Measurements from ENCODE around the gene NFX1.

The NFX1 gene

DNA sequence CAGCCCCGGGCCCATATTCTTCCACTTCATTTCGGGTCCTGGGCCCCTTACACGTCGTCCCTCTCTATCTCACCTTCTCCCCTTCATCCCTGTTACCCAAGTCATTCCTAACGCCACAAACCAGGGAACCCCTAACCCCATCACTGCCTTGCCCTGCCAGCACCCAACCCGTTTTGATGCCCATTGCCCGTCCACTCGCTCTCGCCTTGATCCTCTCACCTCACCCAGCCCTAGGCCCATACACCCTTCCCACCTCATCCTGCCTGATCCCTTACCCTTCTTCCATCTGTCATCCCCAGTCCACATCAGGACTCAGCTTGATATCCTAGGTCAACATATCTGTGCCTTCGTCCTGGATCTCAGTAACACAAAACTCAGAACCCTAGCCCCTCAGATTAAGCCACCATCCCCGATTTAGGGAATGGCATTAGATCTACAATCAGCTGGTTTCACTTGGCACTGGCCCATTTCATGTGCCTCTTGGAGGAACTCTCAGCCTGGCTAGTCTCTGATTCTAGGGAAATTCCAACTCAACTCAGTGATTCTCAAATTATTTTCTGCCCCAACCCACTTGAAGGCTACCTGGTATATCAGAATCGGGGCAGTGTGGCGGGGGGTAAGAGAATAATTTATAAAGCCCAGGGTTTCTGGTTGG lies 25.0 kb upstream of the NFX1 start:
- in situ Hi-C loops (cut with MboI; ENCODE audit: low sequenced_read_pairs): no loop called here

DNA sequence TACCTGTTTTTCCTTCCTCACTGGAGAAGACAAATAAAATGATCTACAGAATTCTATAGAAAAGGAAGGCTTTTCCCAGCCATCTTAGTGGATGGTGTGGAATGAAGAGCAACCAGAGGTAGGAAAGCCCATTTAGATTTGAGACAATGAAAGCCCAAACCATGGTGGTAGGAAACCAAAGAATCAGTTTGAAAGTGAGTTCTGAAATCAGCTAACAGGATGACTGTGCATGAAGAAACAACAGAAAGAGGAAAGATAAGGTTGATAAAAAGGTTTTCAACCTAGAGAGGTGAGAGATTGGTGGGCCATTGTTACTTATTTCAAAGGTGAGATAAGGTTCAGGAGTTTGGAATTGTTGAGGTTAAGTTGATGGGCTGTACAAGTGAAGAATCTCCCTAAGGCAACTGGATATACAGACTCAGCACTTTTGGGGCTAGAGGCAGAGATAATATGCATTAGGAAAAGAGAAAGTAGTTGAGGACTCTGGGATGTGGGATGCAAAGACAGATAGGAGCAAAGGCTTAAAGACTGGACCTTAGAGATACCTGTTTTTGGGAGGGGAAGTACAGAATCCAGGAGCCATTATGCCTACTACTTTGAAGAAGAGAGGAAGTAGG lies 23.1 kb upstream of the NFX1 start:
- in situ Hi-C loops (cut with MboI; ENCODE audit: low sequenced_read_pairs): no loop called here

DNA sequence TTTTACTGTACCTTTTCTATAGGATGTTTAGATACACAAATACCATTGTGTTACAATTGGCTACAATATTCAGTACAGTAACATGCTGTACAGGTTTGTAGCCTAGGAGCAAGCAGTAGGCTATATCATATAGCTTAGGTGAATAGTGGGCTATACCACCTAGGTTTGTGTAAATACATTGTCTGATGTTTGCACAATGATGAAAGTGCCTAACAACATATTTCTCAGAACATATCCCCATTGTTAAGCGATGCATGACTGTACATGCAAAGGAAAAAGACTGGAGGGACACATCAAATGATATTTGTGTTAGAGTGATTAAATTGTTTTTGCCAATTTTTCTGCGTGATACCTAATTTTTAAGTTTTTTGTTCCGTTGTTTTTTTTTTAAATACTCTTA lies 20.2 kb upstream of the NFX1 start:
- in situ Hi-C loops (cut with MboI; ENCODE audit: low sequenced_read_pairs): no loop called here

- in situ Hi-C loops (cut with MboI; ENCODE audit: low sequenced_read_pairs): no loop called here
Measured at GRCh38 chr9:33272061-33272460, 18.3 kb upstream of the NFX1 start.

DNA sequence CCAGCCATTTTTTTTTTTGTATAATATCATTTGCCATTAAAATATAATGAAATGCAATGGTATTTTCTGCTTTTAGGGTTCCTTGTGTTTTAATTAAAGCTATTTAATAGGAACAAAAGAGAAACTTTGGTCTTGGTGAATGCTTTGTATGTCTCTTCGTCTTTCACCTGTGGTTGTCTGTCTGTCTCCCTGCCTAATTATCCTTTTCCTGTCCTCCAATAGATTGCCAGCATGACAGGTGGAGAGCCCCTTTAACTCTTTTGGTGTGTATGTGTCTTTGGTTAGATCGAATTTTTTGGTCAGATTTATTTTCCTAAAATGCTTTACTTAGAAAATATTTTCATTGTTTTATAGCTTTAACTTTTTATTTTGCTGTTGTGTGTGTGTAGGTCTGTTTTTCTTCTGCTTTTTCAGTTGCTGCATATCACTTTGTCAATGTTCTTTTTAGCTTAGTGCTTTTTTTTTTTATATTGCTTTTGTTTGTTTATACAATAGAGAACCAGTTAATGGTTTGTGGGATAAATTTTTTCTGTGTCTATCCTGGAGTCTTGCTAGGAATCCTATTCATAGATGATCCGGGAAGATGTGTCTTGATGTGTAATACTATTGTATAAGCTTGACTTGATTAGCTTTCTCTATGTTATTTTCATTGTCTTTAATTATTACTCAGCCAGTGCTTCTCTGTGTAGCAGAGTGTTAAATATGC lies 16.9 kb upstream of the NFX1 start:
- in situ Hi-C loops (cut with MboI; ENCODE audit: low sequenced_read_pairs): no loop called here

- in situ Hi-C loops (cut with MboI; ENCODE audit: low sequenced_read_pairs): no loop called here
Measured at GRCh38 chr9:33273972-33274328, 16.4 kb upstream of the NFX1 start.

DNA sequence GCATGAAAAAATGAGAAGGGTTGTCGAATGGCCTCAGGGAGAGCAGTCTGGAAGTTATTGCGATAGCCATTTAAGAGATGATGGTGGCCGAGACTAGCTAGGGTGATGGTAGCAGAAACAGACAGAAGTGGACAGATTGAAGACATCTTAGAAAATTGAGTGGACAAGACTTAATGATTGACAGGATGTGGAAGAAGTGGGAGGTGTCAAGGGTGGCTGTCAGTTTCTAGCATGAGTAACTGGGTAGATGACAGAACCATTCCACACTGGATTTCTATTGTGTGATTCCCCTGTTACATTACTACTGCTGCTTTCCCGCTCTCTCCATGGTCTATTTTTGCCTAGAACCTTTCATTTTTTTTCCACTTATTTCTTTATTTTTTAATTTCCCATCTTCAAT lies 12.8 kb upstream of the NFX1 start:
- in situ Hi-C loops (cut with MboI; ENCODE audit: low sequenced_read_pairs): no loop called here

DNA sequence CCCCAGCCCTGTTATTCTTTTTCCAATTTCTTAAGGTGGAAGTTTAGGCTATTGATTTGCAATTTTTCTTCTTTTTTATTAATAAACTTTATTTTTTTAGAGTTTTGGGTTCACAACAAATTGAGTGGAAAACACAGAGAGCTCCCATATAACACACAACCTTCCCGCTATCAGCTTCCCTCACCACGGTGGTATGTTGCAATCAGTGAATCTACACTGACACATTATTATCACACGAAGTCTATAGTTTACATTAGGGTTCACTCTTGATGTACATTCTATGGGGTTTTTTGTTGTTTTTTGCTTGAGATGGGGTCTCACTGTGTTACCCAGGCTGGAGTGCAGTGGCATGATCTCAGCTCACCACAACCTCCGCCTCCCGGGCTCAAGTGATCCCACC lies 4.8 kb upstream of the NFX1 start:
- in situ Hi-C loops (cut with MboI; ENCODE audit: low sequenced_read_pairs): no loop called here

GRCh38 chr9:33287087-33287490 lies 3.2 kb upstream of the NFX1 start:
- in situ Hi-C loops (cut with MboI; ENCODE audit: low sequenced_read_pairs): no loop called here

DNA sequence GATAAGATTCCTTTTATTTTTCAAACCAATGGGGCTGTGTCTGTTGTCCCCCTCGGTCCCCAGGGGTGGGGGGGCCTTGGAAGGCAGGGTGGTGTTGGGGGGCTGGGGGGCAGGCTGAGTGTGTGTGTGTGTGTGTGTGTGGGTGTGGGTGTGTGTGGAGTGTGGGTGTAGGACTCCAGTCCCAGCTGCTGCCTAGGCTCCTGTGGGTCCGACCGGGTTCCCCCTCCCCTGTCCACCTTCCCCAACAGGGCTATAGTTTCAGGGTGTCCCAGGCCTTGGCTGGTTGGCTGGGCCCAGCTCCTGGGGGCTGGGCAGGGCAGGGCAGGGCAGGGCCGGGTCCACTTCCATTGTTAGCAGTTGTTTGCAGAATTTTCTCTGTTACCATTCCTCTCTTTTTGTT lies 2.1 kb upstream of the NFX1 start:
- in situ Hi-C loops (cut with MboI; ENCODE audit: low sequenced_read_pairs): no loop called here

DNA sequence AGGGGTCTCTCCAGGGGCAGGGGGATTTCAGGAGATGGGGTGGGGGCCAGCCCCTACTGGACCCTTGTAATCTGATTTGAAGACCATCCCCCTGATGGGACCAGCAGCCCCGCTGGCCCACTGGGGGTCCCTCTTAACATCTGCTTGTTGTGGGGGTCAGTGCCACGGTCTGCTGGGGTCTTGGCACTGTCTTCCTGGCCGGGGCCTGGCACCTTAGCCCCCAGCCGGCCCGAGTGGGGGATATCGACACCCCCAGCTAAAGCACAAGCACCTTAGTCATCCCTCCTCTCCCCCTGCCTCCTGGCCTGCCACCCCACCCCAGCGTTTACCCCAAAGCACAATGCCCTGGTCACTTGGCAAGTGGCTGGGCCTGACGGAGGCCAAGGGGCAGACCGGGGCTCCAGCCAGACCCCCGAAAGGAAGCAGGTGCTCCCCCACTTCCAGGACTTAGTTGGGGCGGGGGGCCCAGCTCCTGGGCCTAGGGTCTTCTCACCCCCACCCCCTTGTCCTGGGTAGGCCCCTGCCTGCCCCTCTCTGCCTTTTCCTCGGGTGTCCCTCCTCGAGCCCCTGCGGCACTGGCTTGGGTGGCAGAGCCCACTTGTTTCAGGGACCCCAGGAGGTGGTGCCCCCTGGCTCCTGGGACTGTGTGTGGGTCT lies 1.4 kb upstream of the NFX1 start:
- in situ Hi-C loops (cut with MboI; ENCODE audit: low sequenced_read_pairs): no loop called here

GRCh38 chr9:33289496-33289895 lies 820 bp upstream of the NFX1 start:
- in situ Hi-C loops (cut with MboI; ENCODE audit: low sequenced_read_pairs): no loop called here

DNA sequence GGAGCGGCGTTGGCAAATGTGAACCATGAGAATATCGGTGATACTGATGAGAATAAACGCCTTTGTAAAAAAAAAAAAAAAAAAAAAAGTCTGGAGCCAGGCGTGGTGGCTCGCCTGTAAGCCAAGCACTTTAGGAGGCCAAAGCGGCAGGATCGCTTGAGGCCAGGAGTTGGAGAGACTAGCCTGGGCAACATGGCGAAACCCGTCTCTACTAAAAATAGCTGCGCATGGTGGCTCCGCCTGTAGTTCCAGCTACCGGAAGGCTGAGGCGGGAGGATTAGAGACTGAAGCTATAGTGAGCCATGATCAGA lies 425 bp upstream of the NFX1 start:
- in situ Hi-C loops (cut with MboI; ENCODE audit: low sequenced_read_pairs): no loop called here

- in situ Hi-C loops (cut with MboI; ENCODE audit: low sequenced_read_pairs): no loop called here
Measured at GRCh38 chr9:33291031-33291397, 698 bp downstream of the NFX1 start.

- in situ Hi-C loops (cut with MboI; ENCODE audit: low sequenced_read_pairs): no loop called here
Measured at GRCh38 chr9:33291901-33292300, 1.6 kb downstream of the NFX1 start.

- in situ Hi-C loops (cut with MboI; ENCODE audit: low sequenced_read_pairs): no loop called here
Measured at GRCh38 chr9:33293782-33294181, 3.5 kb downstream of the NFX1 start.

DNA sequence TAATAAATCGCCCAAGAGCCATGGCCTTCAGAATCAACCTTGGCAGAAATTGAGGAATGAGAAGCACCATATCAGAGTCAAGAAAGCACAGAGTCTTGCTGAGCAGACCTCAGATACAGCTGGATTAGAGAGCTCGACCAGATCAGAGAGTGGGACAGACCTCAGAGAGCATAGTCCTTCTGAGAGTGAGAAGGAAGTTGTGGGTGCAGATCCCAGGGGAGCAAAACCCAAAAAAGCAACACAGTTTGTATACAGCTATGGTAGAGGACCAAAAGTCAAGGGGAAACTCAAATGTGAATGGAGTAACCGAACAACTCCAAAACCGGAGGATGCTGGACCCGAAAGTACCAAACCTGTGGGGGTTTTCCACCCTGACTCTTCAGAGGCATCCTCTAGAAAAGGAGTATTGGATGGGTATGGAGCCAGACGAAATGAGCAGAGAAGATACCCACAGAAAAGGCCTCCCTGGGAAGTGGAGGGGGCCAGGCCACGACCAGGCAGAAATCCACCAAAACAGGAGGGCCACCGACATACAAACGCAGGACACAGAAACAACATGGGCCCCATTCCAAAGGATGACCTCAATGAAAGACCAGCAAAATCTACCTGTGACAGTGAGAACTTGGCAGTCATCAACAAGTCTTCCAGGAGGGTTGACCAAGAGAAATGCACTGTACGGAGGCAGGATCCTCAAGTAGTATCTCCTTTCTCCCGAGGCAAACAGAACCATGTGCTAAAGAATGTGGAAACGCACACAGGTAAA lies 4.5 kb downstream of the NFX1 start:
- in situ Hi-C loops (cut with MboI; ENCODE audit: low sequenced_read_pairs): no loop called here

GRCh38 chr9:33295571-33295970 lies 5.3 kb downstream of the NFX1 start:
- in situ Hi-C loops (cut with MboI; ENCODE audit: low sequenced_read_pairs): no loop called here

- in situ Hi-C loops (cut with MboI; ENCODE audit: low sequenced_read_pairs): no loop called here
Measured at GRCh38 chr9:33297432-33297831, 7.1 kb downstream of the NFX1 start.

- in situ Hi-C loops (cut with MboI; ENCODE audit: low sequenced_read_pairs): no loop called here
Measured at GRCh38 chr9:33300546-33300945, 10.2 kb downstream of the NFX1 start.

DNA sequence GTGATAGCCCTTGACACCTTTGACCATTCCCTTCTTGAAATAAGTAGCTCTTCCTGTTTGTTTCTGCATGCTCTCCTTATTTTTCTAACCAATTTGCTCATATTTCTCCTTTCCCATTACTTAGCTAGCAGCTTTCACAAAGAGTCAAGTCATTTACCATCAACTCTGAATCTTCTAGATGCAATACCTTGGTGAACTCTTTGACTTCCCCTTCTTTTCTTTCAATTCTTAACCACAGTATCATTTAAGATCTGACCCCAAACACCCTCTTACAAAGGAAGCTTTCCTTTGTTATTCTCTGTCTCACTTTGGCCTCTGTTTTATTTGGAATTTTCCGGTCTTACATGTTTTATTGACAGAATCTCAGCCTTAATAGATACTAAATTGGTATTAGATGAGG lies 14.0 kb downstream of the NFX1 start:
- in situ Hi-C loops (cut with MboI; ENCODE audit: low sequenced_read_pairs): no loop called here

DNA sequence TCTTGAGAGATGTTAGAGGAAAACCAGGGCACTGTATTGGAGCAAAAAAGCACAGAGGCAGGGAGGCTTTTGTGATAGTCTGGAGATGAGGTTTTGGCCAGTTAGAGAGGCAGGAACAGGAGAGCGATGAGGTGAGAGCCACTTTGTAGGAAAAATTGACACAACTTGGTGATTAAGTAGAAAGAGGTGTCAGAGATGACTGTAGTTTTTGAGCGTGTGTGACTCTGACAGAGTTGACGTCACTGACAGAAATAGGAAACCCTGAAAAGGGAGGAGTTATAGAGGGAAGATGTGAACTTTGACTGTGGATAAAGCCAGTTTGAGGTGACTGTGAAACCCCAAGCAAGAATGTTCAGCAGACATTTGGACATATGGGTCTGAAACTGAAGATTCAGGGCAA lies 15.7 kb downstream of the NFX1 start:
- in situ Hi-C loops (cut with MboI; ENCODE audit: low sequenced_read_pairs): no loop called here
